Effector CD8-positive, alpha-beta T cell (primary cell): ENCODE results near the gene ACHE.

Source experiments
- DNase-seq: peaks from one replicate; lab custom pipeline; 2025; lab: John Stamatoyannopoulos, UW

ACHE gene

DNA sequence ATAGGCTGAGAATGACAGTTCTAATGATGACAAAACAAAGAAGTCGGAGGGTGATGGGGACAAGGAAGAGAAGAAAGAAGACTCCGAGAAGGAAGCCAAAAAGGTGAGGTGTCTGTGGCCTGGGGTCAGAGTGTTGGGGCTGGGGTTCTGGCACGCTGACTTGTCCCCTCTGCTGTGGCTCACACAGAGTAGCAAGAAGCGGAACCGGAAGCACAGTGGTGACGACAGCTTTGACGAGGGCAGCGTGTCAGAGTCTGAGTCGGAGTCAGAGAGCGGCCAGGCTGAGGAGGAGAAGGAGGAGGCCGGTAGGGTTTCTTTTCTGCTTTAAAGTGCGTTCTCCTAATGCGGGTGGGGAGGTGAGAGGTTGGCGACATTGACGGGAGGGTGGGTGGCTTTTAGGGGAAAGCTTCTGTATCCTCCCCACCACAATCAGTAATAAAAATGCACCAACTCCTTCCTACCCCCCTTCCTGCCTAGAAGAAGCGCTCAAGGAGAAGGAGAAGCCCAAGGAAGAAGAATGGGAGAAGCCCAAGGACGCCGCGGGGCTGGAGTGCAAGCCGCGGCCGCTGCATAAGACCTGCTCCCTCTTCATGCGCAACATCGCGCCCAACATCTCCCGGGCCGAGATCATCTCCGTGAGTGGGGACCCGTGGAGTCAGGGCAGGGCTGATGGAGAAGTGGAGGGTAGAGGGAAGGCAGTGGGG, 10.8 kb downstream of the ACHE start:
- DNase-seq, result no peak

DNA sequence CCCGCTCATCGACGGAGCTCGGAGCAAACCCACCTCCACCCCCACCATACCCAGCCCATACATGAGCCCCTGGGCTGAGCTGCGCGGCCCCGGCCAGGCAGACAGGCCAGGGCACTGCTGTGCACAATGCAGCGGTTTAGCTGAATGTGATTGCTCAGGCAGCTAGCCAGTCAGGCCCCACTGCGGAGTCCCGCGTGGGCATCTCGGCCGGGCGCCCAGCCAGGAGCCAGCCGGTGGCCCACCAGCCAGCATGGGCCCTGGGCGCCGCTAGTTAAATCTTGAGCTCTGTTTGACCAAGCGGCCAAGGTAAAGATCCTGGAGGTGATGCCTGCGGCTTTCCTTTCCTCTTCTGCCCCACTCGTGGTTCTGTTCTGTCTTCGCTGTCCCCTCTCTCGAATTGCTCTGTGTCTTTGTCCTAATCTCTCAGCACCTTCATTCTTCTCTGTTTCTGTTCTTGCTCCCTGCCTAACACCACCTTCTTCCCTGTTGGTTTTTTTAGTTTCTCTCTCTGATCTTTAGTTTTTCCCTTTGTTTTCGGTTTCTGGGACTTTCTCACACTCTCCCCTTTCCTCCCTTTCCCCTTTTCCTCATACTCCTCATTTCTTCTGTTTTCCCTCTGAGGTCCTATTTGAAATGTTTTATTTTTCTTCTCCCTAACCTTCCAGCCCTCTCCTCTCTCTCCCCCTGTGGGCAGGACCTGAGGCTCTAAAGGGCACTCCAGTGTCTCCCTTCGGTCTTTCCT, 12.7 kb downstream of the ACHE start:
- DNase-seq, result no peak

DNA sequence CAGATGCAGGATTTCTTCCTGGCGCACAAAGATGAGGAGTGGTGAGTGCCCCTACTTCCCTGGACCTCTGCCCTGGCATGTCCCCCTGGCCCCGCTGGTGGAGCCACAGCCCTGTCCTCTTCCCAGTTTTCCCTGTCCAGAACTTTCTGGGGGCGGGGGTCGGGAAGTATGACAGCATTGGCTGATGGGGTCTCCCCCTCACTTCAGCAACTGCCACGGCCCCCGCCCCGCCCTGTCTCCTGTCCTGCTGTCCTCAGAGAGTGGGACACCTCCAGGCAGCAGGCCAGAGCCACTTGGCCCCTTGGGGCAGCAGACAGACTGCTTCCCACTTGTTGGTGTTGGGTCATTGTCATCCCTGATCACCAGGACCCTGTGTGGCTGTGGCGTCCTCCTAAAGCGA, 13.5 kb downstream of the ACHE start:
- no peak for DNase-seq

DNA sequence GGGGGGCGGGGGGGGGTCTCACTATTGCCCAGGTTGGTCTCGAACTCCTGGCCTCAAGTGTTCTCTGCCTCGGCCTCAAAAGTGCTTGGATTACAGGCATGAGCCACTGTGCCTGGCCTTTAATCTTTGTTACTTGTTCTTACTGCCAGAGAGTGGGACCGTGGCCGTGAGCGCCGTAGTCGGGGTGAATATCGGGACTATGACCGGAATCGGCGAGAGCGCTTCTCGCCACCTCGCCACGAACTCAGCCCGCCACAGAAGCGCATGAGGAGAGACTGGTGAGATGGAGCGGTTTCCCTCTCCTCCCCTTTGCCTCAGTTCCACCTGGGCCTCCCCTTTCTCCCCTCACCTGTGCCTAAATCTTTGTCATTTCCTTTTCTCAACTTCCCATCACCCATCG, 14.6 kb downstream of the ACHE start:
- no peak for DNase-seq

DNA sequence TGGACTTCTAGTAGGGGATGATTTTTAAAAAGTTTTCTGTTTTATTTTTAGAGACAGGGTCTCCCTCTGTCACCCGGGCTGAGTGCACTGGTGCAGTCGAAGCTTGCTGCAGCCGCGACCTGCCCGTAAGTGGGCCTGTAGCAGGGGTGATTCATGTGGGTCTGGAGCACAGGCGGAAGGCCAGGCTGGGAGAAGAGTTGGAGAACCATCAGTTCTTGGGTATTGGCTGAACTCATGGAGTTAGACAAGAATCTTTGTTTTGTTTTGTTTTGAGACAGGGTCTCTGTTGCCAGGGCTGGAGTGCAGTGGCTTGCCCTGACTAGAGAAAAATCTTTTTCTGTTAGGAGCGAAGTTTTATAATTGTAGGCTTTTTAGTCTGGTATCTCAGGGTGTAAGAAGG, 15.0 kb downstream of the ACHE start:
- no peak for DNase-seq

DNA sequence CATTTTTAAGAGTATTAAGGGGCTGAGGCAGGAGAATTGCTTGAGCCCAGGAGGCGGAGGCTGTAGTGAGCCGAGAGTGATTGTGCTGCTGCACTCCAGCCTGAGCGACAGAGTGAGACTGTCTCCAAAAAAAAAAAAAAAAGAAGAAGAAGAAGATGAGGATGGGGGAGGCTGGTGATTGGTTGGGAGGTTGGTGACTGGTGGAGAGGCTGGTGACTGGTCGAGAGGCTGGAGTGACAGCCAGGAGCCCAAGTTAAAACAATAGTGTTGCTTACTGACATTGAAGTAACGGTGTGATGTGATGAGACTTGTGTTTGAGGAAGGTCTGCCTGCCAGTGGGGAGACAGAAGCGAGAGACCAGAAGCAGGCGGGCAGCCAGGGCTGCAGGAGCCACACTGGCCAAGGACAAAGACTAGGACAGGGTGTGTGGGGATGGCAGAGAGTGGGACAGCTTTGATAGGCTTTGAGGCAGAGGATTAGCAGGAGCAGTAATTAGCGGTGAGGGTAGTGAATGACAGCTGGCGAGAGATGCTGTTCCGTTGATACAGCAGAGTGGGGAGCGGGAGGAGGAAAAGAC, 15.9 kb downstream of the ACHE start:
- no peak for DNase-seq

DNA sequence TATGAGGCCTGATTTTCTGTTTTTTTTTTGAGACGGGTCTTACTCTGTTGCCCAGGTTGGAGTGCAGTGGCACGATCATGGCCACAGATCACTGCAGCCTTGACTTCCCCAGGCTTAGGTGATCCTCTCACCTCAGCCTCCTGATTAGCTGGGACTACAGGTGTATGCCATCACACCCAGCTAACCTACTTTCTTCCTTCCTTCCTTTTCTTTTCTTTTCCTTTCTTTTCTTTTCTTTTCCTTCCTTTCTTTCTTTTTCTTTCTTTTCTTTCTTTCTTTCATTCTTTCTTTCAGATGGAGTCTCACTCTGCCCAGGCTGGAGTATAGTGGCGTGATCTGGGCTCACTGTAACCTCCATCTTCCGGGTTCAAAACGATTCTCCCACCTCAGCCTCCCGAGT, 17.0 kb downstream of the ACHE start:
- no peak for DNase-seq

DNA sequence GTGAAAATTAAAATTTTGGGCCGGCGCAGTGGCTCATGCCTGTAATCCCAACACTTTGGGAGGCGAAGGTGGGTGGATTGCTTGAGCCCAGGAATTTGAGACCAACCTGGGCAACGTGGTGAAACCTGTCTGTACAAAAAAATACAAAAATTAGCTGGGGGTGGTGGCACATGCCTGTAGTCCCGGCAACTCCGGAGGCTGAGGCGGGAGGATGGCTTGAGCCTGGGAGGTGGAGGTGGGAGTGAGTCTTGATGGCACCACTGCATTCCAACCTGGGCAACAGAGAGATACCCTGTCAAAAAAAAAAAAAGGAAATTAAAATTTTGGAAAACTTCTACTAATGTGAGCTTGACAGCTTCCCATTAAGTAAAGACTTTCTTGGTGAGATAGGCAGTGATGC, 17.7 kb downstream of the ACHE start:
- DNase-seq, result no peak

DNA sequence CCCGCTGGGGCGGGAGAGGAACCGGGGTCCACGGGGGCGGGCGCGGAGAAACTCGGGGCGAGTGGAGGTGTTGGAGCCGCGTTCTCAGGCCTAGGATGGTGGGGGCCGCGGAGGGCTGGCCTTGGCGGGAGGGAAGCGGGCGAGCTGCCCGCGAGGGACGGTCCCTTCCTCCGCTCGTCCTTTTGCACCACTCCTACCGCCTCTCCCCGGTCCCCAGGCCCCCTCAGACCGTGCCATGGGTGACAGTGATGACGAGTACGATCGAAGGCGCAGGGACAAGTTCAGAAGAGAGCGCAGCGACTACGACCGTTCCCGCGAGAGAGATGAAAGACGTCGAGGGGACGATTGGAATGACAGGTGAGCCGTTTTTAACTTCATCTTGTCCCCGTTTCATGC, 20.3 kb downstream of the ACHE start:
- peak; percentile 22 for DNase-seq

DNA sequence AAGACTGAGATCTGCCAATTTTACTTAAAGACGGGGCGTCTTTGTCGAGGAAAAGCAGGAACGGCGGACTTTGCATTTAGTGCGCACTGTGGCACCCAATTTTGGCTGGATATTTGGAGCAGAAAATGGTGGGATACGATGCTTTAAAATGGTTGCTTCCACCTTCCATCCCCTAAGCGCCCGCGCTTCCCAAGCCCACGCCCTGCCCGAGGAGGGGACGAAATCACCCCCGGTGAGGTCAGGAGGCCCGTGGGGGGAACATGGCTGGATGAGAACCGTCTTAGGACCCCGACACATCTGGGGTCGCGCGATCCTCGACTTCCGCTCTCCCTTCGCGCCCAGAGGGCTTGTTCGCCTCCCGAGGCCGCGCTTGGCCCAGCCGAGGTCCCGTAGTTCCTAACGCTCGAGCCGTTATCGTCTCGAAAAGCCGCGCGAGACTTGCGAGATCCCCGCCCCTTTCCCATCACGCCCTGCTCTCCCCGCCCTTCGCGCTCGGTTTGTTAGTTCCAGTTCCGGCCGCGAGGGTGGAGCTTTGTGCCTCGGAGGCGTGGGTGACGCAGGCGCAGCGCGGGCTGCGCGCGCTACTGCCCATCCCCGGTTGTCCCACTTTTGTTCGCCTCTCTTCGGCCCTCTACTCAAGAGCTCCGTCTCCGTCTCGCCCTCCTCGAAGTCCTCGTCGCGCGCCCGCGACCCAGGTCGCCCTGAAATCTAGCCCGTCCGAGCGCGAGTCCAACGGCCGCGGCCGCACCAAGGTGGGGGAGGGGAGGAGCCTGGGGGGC, 20.9 kb downstream of the ACHE start, which contains the start of gene SRRT:
TSS of gene SRRT (plus strand) at position 527 of the 779 bp plus-strand sequence. CDS start 488 bp downstream, outside the sequence.
- DNase-seq, result peak; percentile 98

DNA sequence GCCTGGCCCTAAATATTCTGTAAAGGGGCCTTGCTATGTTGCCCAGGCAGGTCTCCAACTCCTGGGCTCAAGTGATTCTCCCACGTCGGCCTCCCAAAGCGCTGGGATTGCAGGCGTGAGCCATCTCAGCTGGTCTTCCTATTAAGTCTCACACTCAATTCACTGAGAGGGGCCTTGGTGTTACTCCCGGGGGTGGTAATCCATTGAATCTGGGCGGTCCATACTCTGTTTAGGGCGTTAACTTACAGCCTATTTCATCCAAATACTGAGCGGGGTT, 21.4 kb downstream of the ACHE start:
- DNase-seq, result no peak

DNA sequence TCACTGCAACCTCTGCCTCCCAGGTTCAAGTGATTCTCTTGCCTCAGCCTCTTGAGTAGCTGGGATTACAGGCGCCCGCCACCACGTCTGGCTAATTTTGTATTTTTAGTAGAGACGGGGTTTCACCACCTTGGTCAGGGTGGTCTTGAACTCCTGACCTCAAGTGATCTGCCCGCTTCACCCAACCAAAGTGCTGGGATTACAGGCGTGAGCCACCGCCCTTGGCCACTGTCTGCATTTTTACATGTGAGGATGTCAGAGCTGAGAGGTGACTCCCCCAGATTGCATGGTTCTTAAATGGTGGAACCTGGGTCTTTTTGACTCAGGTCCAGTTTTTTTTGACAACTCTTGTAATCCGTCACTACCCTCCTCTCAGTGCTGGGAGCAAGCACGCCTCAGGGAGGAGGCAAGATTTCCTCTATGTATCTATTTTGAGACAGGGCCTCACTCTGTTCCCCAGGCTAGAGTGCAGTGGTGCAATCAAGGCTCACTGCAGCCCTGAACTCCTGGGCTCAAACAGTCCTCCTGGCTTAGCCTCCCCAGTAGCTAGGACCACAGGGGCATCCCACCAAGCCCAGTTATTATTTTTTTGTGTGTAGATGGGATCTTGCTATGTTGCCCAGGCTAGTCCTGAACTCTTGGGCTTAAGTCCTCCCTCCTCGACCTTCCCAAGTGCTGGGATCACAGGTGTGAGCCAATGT, 21.9 kb downstream of the ACHE start:
- DNase-seq, result no peak

DNA sequence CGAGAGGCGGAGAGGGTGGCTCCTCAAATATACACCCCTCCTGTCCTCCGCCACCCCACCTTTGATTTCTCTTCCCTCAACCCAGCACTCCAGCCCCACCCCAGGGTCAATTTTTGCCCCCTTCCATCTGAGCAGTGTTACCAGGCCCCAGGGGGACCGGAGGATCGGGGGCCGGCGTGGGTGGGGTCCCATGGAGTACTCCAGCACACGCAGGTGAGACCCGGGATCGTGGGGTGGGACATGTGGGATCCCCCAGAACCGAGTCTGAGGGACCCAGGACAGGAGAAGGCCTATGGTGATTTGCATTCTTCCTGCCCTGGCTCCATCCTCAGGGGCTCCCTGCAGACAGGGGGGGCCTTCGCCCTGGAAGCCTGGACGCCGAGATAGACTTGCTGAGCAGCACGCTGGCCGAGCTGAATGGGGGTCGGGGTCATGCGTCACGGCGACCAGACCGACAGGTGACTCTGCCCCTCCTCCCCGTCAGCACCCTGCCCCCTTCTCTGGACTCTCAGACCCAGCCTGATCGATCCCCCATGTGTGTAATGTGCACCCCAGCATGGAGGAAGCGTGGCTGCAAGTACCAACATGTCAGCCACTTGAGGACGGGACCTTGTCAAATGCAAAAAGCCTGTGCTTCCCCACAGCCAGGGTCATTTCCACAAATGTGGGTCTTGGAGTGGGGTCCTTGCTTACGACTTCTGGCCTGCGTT, 27.8 kb downstream of the ACHE start:
- DNase-seq, result no peak

DNA sequence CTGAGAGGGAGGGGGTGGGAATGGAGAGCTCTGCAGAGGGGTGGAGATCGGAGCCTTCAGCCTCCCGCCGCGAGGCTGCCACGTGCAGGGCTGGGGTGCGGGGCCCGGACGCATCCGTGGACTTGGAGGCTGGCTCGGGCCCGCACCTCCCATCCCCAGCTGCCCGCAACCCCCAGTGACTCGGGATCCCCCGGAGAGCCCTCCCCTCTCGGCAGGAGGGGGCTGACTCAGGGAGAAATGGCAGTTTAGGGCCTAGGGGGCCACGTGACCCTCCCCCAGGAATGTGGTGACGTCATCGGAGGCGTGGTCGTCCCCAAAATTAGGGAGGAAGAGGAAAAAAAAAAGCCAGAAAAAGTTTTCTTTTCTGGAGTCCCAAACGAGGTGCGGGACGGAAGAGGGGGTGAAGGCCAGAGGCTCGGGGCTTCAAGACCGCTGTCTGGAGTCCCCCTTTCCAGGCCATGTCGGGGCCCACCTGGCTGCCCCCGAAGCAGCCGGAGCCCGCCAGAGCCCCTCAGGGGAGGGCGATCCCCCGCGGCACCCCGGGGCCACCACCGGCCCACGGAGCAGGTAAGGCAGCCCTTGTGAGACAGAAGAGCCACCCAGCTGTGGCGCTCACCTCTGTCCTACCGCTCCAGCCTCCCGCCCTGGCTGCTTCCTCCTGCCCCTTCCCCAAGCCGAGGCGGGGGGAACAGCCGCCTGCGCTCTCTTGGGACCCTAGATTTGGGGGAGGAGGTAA, 28.5 kb downstream of the ACHE start, which contains the start of gene TRIP6:
TSS of gene TRIP6 (plus strand) at position 348 of the 736 bp plus-strand sequence. CDS start at position 459, 111 bp downstream.
- DNase-seq, result peak; percentile 31

DNA sequence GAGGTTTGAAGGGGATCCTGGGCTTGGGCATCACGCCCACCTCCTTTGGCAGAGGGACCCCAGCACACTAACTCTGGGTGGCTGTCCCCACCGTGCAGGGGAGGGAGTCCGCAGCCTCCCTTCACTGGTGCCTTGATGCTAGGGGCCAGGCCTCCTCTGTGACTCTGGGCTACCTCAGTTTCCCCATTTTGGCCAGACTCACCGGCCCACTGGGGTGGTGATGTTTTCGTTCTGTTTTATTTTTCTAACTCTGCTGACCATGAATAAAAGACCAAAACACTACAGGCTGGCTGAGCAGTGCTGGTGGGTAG, 29.0 kb downstream of the ACHE start:
- DNase-seq, result no peak

DNA sequence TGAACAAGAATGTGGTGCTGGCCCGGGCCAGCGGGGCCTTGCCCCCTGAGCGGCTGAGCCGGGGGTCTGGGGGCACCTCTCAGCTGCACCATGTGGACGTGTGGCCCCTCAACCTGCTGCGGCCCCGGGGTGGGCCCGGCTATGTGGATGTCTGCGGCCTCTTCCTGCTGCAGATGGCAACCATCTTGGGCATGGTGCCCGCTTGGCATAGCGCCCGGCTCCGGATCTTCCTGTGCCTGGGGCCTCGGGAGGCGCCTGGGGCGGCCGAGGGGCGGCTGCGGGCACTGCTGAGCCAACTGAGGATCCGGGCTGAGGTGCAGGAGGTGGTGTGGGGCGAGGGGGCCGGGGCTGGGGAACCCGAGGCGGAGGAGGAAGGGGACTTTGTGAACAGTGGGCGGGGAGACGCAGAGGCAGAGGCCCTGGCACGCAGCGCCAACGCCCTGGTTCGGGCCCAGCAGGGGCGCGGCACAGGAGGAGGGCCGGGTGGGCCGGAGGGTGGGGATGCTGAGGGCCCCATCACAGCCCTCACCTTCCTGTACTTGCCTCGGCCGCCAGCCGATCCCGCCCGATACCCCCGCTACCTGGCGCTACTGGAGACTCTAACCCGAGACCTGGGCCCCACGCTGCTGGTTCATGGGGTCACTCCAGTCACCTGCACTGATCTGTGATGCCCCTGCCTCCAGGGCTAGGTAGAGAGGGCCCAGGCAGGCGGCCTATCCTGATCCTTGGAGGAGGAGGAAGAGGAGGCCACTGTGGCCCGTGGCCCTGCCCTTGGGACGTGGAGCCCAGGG, 29.6 kb downstream of the ACHE start:
- peak; percentile 26 for DNase-seq

DNA sequence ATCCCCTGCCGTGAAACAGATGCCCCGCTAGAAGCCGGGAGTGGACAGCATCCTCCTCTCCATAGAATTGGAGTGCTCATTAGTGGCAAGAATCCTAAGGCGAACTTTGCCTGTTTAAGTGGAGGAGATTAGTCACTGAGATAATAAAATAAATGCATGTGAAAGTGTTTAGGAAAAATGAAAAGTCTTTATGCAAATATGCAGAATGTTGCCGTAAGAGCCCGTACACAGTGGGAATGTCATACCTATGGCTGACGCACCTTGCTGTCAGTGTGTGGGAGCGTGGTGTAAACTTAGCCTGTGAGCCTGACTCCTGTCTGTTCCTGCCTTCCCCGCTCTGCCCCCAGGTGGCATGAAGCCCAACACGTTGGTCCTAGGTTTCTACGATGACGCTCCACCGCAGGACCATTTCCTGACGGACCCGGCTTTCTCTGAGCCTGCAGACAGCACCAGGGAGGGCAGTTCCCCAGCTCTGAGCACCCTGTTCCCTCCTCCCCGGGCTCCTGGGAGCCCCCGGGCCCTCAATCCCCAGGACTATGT, 30.2 kb downstream of the ACHE start:
- DNase-seq, result no peak

DNA sequence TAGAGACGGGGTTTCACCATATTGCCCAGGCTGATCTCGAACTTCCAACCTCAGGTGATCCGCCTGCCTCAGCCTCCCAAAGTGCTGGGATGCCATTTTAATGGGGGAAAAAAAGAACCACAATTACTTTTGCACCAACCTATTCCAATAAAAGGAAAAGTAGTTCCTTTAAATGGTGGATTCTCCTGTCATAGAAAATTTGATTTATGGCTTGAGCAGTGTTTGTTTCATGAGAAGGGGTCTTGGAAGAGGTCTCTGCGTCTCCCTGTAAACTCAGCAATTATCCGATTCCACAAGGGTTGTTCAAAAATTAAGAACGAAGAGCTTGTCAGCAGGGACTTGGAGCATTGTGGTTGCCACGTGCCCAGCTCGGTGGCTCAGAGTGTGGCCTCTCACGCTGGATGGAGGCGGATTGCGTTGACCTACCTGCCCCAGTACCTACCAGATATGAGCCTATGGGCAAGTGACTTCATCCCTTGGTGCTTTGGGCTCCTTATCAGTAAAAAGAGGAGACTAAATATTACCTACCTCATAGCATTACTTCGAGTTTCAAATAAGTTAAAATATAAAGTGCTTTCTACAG, 31.3 kb downstream of the ACHE start:
- DNase-seq, result no peak

DNA sequence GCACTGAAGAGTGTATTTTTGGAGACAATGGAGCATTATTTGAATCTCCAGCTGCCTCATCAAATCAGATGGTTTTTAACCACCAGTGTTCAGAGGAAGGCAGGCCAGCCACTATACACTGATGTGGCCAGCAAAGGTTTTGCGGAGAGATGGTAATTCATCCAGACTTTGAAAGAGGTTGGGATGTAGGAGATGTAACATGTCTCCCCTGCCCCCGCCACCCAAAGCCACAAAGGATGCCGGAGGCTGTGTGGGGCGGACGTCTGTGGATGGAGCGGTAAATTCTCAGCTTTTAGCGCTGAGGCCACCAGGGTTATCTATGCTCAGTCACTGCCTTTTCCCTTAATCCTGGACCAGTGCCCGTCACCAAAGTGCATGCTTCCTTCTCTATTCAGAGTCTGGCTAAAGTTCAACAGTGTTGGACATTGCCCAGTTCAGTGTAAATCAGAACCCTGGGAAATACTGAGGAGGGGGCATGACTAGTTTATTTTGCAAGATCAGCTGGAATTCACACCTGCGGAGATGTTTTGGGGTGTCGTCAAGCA, 32.2 kb downstream of the ACHE start:
- no peak for DNase-seq
